IPS DF 4.7 (cell line): Measurements from ENCODE around the gene IFT27.
A peak's percentile ranks its signal among the peaks of the same experiment; 100 is the strongest.

Experiments
- DNase-seq: peaks from one replicate; pipeline ENCODE4 v3.0.0-alpha.2; 2013; ENCODE audit warnings: low spot score; ENCODE audit errors: extremely low read depth

The IFT27 gene, protein sequence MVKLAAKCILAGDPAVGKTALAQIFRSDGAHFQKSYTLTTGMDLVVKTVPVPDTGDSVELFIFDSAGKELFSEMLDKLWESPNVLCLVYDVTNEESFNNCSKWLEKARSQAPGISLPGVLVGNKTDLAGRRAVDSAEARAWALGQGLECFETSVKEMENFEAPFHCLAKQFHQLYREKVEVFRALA

GRCh38 chr22:36775964-36776669 lies at the start of gene IFT27:
IFT27 (minus strand) TSS chr22:36776119; CDS start chr22:36775707, 412 bp downstream.
- peak; percentile 100 for DNase-seq

DNA sequence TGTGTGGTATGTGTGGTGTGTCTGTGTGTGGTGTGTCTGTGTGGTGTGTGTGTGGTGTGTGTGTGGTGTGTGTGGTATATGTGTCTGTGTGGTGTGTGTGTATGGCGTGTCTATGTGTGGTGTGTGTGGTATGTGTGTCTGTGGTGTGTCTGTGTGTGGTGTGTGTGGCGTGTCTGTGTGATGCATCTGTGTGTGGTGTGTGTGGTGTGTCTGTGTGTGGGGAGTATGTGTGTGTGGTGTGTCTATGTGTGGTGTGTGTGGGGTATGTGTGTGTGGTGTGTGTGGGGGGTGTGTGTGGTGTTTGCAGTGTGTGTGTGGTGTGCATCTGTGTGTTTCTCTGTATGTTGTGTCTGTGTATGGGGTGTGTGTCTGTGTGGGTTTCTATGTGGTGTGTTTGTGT lies 48.7 kb upstream of the IFT27 start:
- no peak for DNase-seq

- no peak for DNase-seq
Measured at GRCh38 chr22:36823186-36823839, 47.4 kb upstream of the IFT27 start.

DNA sequence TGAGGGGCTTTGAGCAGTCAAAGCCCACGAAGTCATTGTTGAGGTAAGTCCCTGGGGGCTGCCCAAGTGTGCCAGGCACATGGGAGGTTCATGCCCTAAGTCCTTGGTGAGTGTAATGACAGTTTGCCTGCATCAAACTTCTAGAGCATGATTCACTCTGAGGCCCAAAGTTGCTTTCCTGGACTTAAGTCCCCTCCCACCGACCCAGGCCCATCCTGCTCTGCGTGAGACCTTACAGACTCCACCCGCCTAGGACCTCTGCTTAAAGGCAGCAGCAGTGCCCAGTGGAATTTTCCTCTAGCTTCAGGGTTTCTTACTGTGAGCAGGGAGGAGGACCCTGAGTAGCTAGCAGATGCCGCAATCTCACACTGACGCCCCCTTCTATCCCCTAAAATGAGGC lies 46.7 kb upstream of the IFT27 start:
- no peak for DNase-seq

DNA sequence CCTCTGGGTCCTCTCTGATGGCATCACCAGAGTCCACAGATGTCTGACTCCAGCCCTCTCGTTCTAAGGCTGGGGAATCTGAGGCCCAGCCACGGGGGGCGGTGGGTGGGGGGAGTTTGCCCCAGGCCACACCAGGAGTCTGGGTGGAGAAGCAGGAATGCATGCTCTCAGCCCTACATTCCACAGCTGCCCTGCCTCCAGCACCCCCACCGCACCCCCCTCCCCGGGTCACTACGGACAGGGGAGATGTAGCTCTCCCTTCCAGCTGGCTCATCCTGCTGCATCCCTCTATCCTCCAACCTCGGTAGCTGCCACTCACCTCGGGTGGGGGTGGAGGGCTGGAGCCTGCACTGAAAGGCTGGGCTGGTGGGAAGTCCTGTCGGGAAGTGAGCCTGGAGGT lies 43.2 kb upstream of the IFT27 start:
- no peak for DNase-seq

DNA sequence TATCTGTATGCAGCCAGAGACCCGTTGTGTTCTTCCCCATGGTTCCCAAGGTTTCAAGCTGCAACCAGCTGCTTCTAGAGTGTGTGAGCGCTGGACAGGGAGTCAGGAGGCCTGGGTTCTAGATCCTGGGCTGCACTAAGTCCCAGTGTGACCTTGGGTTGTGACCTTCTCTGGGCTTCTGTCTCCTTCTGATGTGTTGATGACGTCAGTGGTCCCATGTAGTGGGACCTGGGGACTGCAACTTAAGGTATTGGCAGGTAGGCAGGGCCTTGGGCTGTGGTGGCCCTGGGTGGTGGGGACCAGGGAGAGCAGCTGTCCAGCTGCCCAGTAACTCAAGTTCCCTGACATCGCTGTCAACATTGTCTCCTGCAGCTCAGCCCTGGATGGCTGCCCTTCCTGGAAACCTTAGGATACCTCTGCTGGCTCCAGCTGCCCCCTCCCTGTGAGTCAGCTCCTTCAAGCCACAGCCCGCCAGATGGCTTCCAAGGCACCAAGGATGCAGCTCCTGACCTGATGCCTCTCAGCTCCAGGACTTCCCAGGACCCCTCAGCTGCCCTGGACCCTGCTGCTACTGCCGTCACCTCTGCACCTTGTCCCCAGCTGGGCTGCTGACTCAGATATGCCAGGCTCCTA lies 42.2 kb upstream of the IFT27 start:
- no peak for DNase-seq

- DNase-seq, result no peak
Measured at GRCh38 chr22:36817525-36817848, 41.6 kb upstream of the IFT27 start.

GRCh38 chr22:36816636-36817524 lies 41.0 kb upstream of the IFT27 start, which contains the start of gene PVALB:
PVALB (minus strand) TSS chr22:36817035; CDS start chr22:36817005, 30 bp downstream.
- no peak for DNase-seq

- DNase-seq, result no peak
Measured at GRCh38 chr22:36816339-36816635, 40.4 kb upstream of the IFT27 start.

DNA sequence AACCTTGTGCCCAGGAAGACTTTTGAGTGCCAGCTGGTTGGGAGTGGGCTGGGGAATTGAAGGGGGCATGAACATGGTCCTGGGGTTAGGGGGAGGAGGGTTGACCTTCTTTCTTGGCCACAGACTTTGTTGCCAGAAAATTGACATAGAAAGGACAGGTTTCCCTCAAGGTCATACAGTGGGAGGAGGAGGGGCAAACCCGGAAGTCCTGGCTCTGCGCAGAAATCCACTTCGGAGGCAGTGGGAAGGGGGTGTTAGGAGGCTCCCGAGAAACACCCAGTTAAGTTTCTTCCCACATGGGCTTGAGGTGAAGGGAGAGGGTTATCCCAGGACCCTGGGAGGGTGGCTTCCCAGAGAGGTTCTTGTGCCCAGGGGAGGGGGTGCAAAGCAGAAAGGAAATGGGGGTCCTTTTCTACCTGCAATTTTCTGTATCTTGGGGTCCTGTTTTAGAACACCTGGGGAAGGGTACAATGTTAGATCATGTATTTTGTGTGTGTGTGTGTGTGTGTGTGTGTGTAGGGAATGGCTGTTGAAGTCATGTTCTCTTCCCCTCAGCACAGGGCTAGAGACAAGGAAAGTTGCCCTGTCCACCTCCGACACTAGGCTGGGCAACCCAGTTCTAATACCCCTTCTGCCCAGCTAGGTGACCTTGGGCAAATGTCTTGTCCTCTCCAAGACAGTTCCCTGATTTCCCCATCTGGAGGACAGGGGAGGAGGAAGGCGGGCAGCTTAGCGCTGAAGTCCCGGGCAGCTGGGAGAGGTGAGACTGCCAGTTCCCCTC lies 39.8 kb upstream of the IFT27 start:
- no peak for DNase-seq

GRCh38 chr22:36814801-36815200 lies 38.9 kb upstream of the IFT27 start:
- DNase-seq, result no peak

GRCh38 chr22:36811094-36811800 lies 35.3 kb upstream of the IFT27 start:
- DNase-seq, result no peak

- DNase-seq, result no peak
Measured at GRCh38 chr22:36809351-36809750, 33.4 kb upstream of the IFT27 start.

DNA sequence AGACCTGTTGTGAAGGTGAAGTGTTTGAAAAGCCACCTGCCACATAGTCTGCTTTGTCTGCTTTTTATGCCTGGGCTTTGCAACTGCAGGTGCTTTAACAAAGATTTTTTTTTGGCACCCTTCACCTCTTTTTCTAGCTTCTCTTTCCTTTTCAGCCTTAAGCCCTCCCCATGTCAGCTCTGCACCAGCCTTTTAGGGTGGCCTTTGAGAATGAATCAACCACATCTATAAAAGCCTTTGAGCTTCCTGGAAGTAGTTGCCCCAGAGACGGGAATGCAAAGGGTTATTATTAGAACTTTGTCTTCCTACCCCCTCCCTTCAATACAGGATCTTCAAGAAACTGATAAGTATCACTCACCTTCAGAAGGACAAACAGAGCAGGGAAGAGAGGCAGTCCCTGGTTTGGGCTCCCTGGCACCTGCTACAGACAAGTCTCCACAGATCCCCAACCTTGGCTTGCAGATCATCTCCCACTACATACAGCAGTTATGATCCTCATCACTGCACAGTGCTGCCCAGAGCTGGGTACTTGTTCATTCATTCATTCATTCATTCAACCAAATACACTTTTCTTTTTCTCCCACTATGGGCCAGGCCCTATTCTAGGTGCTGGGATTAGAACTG lies 32.9 kb upstream of the IFT27 start:
- no peak for DNase-seq

GRCh38 chr22:36807627-36808026 lies 31.7 kb upstream of the IFT27 start:
- DNase-seq, result no peak

GRCh38 chr22:36806835-36807234 lies 30.9 kb upstream of the IFT27 start:
- DNase-seq, result no peak

GRCh38 chr22:36803358-36803757 lies 27.4 kb upstream of the IFT27 start:
- DNase-seq, result no peak

DNA sequence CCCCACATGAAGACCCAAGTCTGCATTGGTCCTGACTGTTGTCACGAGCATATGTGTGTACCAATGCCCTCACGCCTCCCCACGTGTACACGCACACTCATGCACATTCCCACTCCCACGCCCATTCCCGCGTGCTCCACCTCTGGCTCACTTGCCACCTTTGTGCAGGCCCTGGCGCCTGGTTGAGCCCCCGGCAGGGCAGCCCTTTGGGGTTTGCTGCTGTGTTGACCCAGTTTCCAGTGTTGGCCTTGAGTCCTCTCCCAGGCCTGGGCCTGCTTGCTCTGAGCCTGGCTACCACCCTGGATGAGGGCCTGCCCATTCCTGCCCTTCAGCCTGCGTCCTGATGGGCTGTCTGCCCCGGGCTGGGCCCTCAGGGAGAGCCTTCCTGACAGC lies 22.8 kb upstream of the IFT27 start:
- DNase-seq, result no peak

GRCh38 chr22:36797911-36798673 lies 22.2 kb upstream of the IFT27 start:
- no peak for DNase-seq
